Endodermal cell (in vitro differentiated cells): ENCODE measurements around the gene DIPK1A. TPM values are rescaled to one million over a fixed set of nuclear protein-coding genes. Genes with fewer than 3 reads are reported as not detected.

Experiments
- DNase-seq: peaks from one replicate; pipeline ENCODE4 v3.0.0-alpha.2; 2017
- H3K27ac ChIP-seq: 2 replicates; pipeline ENCODE4 v1.5.1; 2013; ENCODE audit warnings: mild to moderate bottlenecking, low read depth, low read length, moderate library complexity
- H3K27me3 ChIP-seq: 2 replicates; pipeline ENCODE4 v1.6.1; 2013; ENCODE audit warnings: mild to moderate bottlenecking, low read length, moderate library complexity; ENCODE audit not compliant: insufficient read depth, control insufficient read depth, poor library complexity, severe bottlenecking
- H3K36me3 ChIP-seq: 2 replicates; pipeline ENCODE4 v1.7.0; 2013; ENCODE audit warnings: mild to moderate bottlenecking, low read length, moderate library complexity; ENCODE audit not compliant: control insufficient read depth, insufficient read depth
- H3K4me1 ChIP-seq: one replicate; pipeline ENCODE4 v1.7.0; 2013; ENCODE audit warnings: low read length; ENCODE audit not compliant: control insufficient read depth, insufficient read depth
- H3K4me3 ChIP-seq: 2 replicates; pipeline ENCODE4 v1.5.1; 2013; ENCODE audit warnings: mild to moderate bottlenecking, low read length, moderate library complexity
- H3K9ac ChIP-seq: 2 replicates; pipeline ENCODE4 v1.6.1; 2013; ENCODE audit warnings: mild to moderate bottlenecking, low read length, moderate library complexity; ENCODE audit not compliant: poor library complexity, severe bottlenecking; ENCODE audit errors: extremely low read depth
- H3K9me3 ChIP-seq: 2 replicates; pipeline ENCODE4 v1.6.1; 2013; ENCODE audit warnings: mild to moderate bottlenecking, low read length, moderate library complexity; ENCODE audit not compliant: control insufficient read depth
- H3K27ac Mint-ChIP-seq: 2 replicates; pipeline ENCODE4 v1.8.0; 2020; ENCODE audit warnings: mixed read lengths
- H3K27me3 Mint-ChIP-seq: 2 replicates; pipeline ENCODE4 v1.8.0; 2021; ENCODE audit warnings: mild to moderate bottlenecking, mixed read lengths; ENCODE audit not compliant: insufficient read depth
- H3K36me3 Mint-ChIP-seq: 2 replicates; pipeline ENCODE4 v1.8.0; 2020; ENCODE audit warnings: low read depth, mixed read lengths
- H3K4me1 Mint-ChIP-seq: 2 replicates; pipeline ENCODE4 v1.8.0; 2020; ENCODE audit warnings: mixed read lengths
- H3K4me3 Mint-ChIP-seq: 2 replicates; pipeline ENCODE4 v1.8.0; 2020; ENCODE audit warnings: mild to moderate bottlenecking, moderate library complexity, mixed read lengths
- H3K9me3 Mint-ChIP-seq: 2 replicates; pipeline ENCODE4 v1.8.0; 2020; ENCODE audit warnings: mild to moderate bottlenecking, mixed read lengths
- CTCF ChIP-seq: fragments of 200-600 bp; sonication (generic); conservative IDR thresholded peaks from 2 replicates; pipeline ENCODE4 v1.5.0; 2021; ENCODE audit warnings: antibody characterized with exemption, mild to moderate bottlenecking
- WGBS, 2 experiments: methylation state at CpG; one replicate each; pipeline versions ENCODE4 v1.1.5 to v1.1.7; 2013; ENCODE audit warnings: missing lambda C conversion rate in 2 of 2, mixed read lengths in 1 of 2; ENCODE audit not compliant: insufficient coverage in 1 of 2, insufficient read length in 1 of 2; 5-methylcytosine and 5-hydroxymethylcytosine counted together
- total RNA-seq, 2 donors: library from RNA; stranded (reverse); fragmentation: NEBNext Ultra II Directional in 1 of 2; extraction: Animal tissue kit (Norgen Biotek cat#: 25700) in 1 of 2; gene quantifications; 2 replicates in 1 of 2; 3 replicates in 1 of 2; pipeline ENCODE4 v1.2.1, GENCODE V29; 2021

DIPK1A gene
- total RNA-seq, 2 donors from 2014 or later = 4.0 to 6.6 TPM

GRCh38 chr1:92839442-92839841, 121.8 kb downstream of the DIPK1A start:
- H3K4me1 Mint-ChIP-seq = peaks cover 28% of the 10 kb centered on the region
- H3K4me3 ChIP-seq = no peak overlapping the region
- H3K36me3 Mint-ChIP-seq = peaks cover 89% of the 10 kb centered on the region
- peaks cover 4% of the 10 kb centered on the region for H3K4me1 ChIP-seq
- H3K27me3 ChIP-seq = no peaks in the 10 kb centered on the region
- 91 to 100% methylated on average over 1 to 2 of the region's 2 CpGs for WGBS, 2 experiments
- DNase-seq = no peak
- H3K36me3 ChIP-seq = peaks cover 99% of the 10 kb centered on the region
- H3K4me3 Mint-ChIP-seq = no peak overlapping the region
- H3K27me3 Mint-ChIP-seq = no peaks in the 10 kb centered on the region
- H3K9me3 ChIP-seq = no peaks in the 10 kb centered on the region
- no peaks in the 10 kb centered on the region for H3K9me3 Mint-ChIP-seq
- TF ChIP-seq CTCF = no peak
- no peak overlapping the region for H3K27ac ChIP-seq
- no peak overlapping the region for H3K9ac ChIP-seq
- peak overlapping the region; percentile 42 for H3K27ac Mint-ChIP-seq

GRCh38 chr1:92838519-92838918, 122.7 kb downstream of the DIPK1A start:
- DNase-seq = no peak
- no peak overlapping the region for H3K27ac Mint-ChIP-seq
- Histone ChIP-seq H3K9me3 (no peaks in the 10 kb centered on the region), H3K36me3 (peaks cover 99% of the 10 kb centered on the region), H3K9ac (peak overlapping the region; percentile 2), H3K27ac (no peak overlapping the region), H3K4me3 (peak overlapping the region; percentile 48), H3K27me3 (no peaks in the 10 kb centered on the region), H3K4me1 (peaks cover 4% of the 10 kb centered on the region)
- H3K36me3 Mint-ChIP-seq = peaks cover 89% of the 10 kb centered on the region
- no peaks in the 10 kb centered on the region for H3K9me3 Mint-ChIP-seq
- peaks cover 38% of the 10 kb centered on the region for H3K4me1 Mint-ChIP-seq
- no peak overlapping the region for H3K4me3 Mint-ChIP-seq
- TF ChIP-seq CTCF = no peak
- 33% methylated on average over 1 of the region's 1 CpG; no CpG with 5 or more reads in 1 of the 2 experiments for WGBS, 2 experiments
- no peaks in the 10 kb centered on the region for H3K27me3 Mint-ChIP-seq

GRCh38 chr1:92837062-92837461, 124.2 kb downstream of the DIPK1A start:
- peaks cover 4% of the 10 kb centered on the region for H3K4me1 ChIP-seq
- H3K36me3 ChIP-seq = peaks cover 94% of the 10 kb centered on the region
- no peak for DNase-seq
- peaks cover 43% of the 10 kb centered on the region for H3K4me1 Mint-ChIP-seq
- H3K9me3 Mint-ChIP-seq = no peaks in the 10 kb centered on the region
- TF ChIP-seq CTCF = no peak
- no peaks in the 10 kb centered on the region for H3K27me3 ChIP-seq
- H3K4me3 Mint-ChIP-seq = no peak overlapping the region
- H3K27ac Mint-ChIP-seq = no peak overlapping the region
- no peaks in the 10 kb centered on the region for H3K27me3 Mint-ChIP-seq
- no peaks in the 10 kb centered on the region for H3K9me3 ChIP-seq
- no peak overlapping the region for H3K9ac ChIP-seq
- WGBS, 2 experiments = 100% methylated on average over 2 of the region's 2 CpGs; no CpG with 5 or more reads in 1 of the 2 experiments
- H3K36me3 Mint-ChIP-seq = peaks cover 93% of the 10 kb centered on the region
- H3K27ac ChIP-seq = no peak overlapping the region
- peak overlapping the region; percentile 21 for H3K4me3 ChIP-seq
